BLaER1 (cell line): ENCODE data around the gene HLX.
A peak's percentile ranks its signal among the peaks of the same experiment; 100 is the strongest.

Source experiments
- H3K27ac ChIP-seq: shearing (Covaris generic); formaldehyde crosslinking; 2 replicates; pipeline ENCODE4 v1.8.1; 2022
- H3K27me3 ChIP-seq: shearing (Covaris generic); formaldehyde crosslinking; 2 replicates; pipeline ENCODE4 v1.8.1; 2022
- H3K36me3 ChIP-seq: shearing (Covaris generic); formaldehyde crosslinking; 2 replicates; pipeline ENCODE4 v1.8.1; 2022
- H3K4me1 ChIP-seq: shearing (Covaris generic); formaldehyde crosslinking; 2 replicates; pipeline ENCODE4 v1.8.1; 2022
- H3K4me2 ChIP-seq: shearing (Covaris generic); formaldehyde crosslinking; 2 replicates; pipeline ENCODE4 v1.8.1; 2022
- H3K4me3 ChIP-seq: shearing (Covaris generic); formaldehyde crosslinking; 2 replicates; pipeline ENCODE4 v1.8.1; 2022
- H3K9ac ChIP-seq: shearing (Covaris generic); formaldehyde crosslinking; 2 replicates; pipeline ENCODE4 v1.8.1; 2022
- H3K9me3 ChIP-seq: shearing (Covaris generic); formaldehyde crosslinking; 2 replicates; pipeline ENCODE4 v1.8.1; 2022
- H4K20me1 ChIP-seq: shearing (Covaris generic); formaldehyde crosslinking; 2 replicates; pipeline ENCODE4 v1.8.1; 2022
- Cebpa-rat ChIP-seq: shearing (Covaris generic); IDR thresholded peaks from 2 replicates; pipeline ENCODE4 v1.8.1; 2022

HLX gene

DNA sequence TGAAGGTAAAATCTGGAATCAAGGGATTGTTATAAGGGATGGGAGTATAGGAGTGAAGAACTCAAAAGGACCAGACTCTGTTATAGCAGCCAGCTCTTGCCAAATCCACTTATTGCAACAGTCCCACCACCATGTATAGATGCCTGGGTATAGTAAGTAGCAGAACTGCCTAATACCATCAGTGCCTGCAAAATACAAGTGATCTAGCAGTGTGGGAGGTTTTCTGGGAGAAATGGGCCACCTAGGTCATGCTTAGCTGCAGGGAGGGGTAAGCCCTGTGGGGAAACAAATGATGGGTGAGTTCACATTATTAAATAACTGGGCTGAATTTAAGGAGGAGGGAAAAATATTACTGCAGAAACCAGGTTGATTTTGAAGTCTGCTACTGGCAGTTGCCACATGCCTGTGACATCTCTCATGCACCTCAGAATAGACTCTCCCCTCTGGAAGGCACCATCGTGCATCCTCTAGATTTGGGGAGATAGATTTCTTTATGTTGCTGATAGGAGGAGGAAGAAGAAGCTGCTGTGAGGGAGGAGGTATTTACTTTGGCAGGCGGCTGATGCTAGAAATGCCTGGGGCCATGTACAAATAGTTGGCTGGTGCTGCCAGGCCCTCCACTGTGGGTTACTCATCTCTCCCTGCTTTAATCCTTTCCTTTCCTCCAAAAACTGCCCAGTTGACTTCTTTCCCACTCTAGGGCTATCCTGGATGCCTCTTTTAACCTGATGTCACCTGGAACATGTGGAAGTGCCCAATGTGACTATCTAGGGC lies 27.5 kb downstream of the HLX start:
- Histone ChIP-seq H3K27ac (no peak overlapping the region), H3K36me3 (no peaks in the 10 kb centered on the region), H3K9me3 (no peaks in the 10 kb centered on the region), H3K4me1 (no peaks in the 10 kb centered on the region), H4K20me1 (no peaks in the 10 kb centered on the region), H3K9ac (no peak overlapping the region), H3K4me2 (no peak overlapping the region), H3K27me3 (no peaks in the 10 kb centered on the region), H3K4me3 (no peak overlapping the region)
- TF ChIP-seq Cebpa-rat, result no peak

DNA sequence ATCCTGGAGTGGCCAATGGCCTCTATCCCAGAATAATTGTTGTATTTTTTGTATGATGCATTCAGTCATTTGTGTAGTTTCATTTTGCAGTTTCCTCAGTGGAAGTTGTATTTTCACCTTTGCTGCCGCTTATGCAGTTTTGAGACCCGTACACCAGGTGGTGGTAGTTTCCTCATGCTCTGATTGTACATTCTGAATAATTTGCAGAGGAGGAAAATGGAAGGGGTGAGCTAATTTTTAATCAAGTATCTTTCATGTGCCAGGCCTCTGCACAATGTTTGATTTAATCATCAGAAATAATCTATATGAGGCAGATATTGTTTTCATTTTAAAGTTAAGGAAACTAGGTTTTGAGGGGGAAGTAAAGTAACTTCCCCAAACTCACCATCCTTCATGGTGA lies 29.5 kb downstream of the HLX start:
- Histone ChIP-seq H4K20me1 (no peaks in the 10 kb centered on the region), H3K9me3 (no peaks in the 10 kb centered on the region), H3K4me2 (no peak overlapping the region), H3K4me3 (no peak overlapping the region), H3K27me3 (no peaks in the 10 kb centered on the region), H3K27ac (no peak overlapping the region), H3K9ac (no peak overlapping the region), H3K36me3 (no peaks in the 10 kb centered on the region), H3K4me1 (no peaks in the 10 kb centered on the region)
- no peak for TF ChIP-seq Cebpa-rat

DNA sequence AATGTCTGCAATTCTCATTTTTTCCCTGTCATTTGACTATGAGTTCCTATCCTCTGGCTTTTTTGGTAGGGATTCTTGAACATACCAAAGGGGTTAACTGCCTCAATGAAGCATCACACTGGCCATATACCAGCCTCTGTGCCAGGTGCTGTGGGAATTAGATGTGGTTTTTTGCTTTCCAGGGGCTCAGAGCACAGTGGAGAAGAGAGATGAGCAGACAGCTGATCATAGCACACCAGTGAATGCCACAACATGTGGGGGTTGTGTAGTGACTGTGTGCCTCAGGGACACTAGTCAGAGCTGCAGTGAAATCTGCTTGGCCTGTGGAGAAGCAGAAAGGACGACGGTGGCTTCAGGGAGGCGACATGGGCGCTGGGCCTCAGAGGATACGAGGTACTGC lies 30.8 kb downstream of the HLX start:
- Histone ChIP-seq H3K27me3 (no peaks in the 10 kb centered on the region), H3K4me1 (peaks cover 12% of the 10 kb centered on the region), H3K9ac (no peak overlapping the region), H3K27ac (no peak overlapping the region), H3K36me3 (no peaks in the 10 kb centered on the region), H3K4me3 (no peak overlapping the region), H3K9me3 (no peaks in the 10 kb centered on the region), H3K4me2 (no peak overlapping the region), H4K20me1 (no peaks in the 10 kb centered on the region)
- no peak for TF ChIP-seq Cebpa-rat

DNA sequence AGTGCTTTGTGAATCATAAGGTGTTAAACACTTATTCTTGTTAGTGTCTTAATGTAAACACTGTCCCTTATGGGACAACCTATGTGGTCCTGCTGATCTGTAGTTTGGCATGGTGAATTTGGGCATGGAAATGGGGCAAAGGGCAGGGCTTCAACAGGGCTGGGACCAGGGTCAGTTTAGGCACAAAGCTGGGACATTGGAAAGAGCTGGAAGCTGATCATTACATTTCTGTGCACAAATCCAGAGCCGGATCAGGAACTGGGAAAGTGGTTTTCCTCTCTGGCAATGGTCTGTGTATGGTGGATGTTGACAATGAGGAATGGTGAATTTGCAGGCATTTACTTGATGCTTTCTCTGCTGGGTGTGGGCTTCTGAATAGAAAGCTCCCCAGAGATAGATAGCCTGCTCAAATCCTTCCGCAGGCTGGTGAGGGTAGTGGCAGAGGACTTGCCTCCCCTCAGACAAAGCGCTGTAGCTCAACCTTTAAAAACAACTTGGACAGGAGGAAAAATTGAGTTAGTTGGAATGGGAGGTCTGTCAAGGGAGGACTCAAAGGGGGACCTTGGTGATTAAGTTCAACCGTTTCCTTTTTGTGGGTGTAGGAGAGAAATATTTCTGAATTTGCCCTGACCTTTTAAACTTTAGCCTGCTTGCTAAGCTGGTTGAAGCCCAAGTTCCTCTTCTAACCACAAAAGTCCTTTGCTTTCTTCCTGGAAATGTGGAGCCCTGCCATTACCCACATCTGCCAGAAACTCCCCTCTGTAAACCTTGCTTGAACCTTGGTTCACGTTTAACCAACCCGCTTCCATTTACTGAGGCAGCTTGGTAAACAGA lies 35.3 kb downstream of the HLX start:
- TF ChIP-seq Cebpa-rat, result no peak
- Histone ChIP-seq H3K27ac (0 out of 2 replicates have a peak overlapping the region, but pooled peaks have one; percentile 5), H3K27me3 (no peaks in the 10 kb centered on the region), H3K9ac (no peak overlapping the region), H3K4me2 (peak overlapping the region; percentile 58), H4K20me1 (no peaks in the 10 kb centered on the region), H3K36me3 (no peaks in the 10 kb centered on the region), H3K4me3 (no peak overlapping the region), H3K9me3 (no peaks in the 10 kb centered on the region), H3K4me1 (peaks cover 16% of the 10 kb centered on the region)

DNA sequence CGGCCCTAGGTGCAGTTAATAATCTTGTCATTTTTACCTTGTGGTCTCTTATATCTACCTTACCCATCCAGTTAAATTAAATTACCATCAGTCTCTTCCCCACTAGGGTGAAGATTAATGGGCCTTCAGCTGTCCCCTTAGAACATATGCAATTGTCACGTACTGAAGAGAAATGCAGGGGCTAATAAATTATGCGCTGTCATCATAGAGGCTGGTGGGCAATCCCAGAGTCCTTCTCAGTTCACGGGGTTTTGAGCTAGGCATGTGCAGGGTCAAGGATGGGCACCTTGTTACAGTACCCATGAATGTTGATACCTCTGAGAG lies 35.8 kb downstream of the HLX start:
- Histone ChIP-seq H3K9ac (no peak overlapping the region), H3K27ac (0 out of 2 replicates have a peak overlapping the region, but pooled peaks have one; percentile 5), H3K36me3 (no peaks in the 10 kb centered on the region)

DNA sequence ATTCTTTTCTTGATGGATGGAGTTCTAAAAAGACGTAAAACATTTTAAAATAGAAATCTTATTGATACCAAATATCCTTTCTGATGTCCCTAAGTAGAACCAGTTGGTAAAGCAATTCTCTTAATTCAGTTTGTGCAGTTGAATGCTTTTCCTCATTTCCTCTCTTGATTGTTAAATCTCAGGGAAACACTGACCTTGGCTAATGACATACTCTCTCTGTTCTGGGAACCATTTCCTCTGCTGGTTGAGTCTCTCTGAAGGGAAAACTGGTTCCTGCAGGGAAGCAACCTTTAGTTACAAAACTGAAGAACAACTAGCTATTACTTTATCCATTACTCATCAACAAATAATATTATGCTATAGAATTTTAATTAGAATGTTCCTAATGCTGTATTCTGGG lies 36.7 kb downstream of the HLX start:
- Histone ChIP-seq H3K4me3 (no peak overlapping the region), H3K27me3 (no peaks in the 10 kb centered on the region), H3K4me2 (no peak overlapping the region), H3K36me3 (no peaks in the 10 kb centered on the region), H3K27ac (no peak overlapping the region), H4K20me1 (no peaks in the 10 kb centered on the region), H3K9ac (no peak overlapping the region), H3K4me1 (peaks cover 16% of the 10 kb centered on the region), H3K9me3 (no peaks in the 10 kb centered on the region)
- no peak for TF ChIP-seq Cebpa-rat

More for the DNA sequence above, 35.8 kb downstream of the HLX start:
- Histone ChIP-seq H4K20me1 (no peaks in the 10 kb centered on the region), H3K27me3 (no peaks in the 10 kb centered on the region), H3K4me1 (peaks cover 16% of the 10 kb centered on the region), H3K4me3 (no peak overlapping the region), H3K4me2 (peak overlapping the region; percentile 58), H3K9me3 (no peaks in the 10 kb centered on the region)
- TF ChIP-seq Cebpa-rat, result no peak

DNA sequence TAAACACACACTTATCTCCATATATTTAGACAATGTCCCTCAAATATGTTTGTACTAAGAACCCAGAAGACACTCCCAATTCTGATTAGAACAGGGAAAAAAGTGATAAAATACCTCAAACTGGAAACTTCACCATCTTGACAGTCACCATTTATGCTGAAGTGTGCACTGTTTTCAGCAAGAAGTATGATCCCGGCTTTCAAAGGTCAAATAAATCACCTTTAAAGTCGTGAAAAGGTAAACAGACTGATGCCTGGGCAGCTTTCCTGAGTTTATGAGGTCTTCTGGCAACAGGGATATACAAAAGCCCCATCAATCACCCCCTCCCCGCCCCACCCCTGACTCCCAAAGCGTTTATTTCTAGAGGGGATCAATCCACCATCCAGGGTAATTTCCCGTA lies 37.9 kb downstream of the HLX start:
- TF ChIP-seq Cebpa-rat, result no peak
- Histone ChIP-seq H3K27me3 (no peaks in the 10 kb centered on the region), H3K9ac (no peak overlapping the region), H3K4me3 (no peak overlapping the region), H3K4me2 (no peak overlapping the region), H3K27ac (no peak overlapping the region), H3K4me1 (peaks cover 22% of the 10 kb centered on the region), H3K36me3 (no peaks in the 10 kb centered on the region), H4K20me1 (no peaks in the 10 kb centered on the region), H3K9me3 (no peaks in the 10 kb centered on the region)

DNA sequence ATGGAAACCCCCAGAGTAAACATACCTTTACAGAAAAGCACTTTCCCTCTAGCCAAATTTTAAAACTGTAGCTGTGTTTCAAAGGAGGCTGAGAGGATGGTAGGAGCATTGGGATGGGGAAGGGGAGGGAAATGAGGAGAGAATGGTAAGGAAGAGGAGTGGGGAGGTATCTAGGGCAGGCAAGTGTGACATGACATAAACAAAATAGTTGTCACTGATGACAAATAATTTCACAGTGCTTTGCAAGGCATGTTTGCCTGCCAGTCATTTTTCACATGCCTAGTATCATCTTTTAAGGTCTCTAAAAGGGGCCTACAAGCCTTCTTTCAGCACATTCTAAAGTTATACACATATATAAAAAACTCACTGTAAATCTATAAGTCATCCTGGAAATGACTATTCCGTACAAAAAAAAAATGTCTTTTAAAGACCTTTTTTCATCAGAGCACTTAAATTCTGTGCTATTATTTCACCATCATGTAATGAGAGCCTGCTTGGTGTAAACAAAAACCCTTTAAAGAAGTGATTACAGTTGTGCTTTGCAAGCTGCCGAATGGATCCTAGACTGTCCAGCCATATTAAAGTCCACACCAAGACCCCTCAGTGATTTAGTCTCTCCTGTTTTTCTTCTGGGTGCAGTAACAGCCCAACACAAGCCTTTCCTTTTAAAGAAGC lies 38.4 kb downstream of the HLX start:
- H3K36me3 ChIP-seq, result no peaks in the 10 kb centered on the region
- peaks cover 28% of the 10 kb centered on the region for H3K4me1 ChIP-seq
- no peak overlapping the region for H3K4me3 ChIP-seq
- no peak overlapping the region for H3K9ac ChIP-seq
- no peak overlapping the region for H3K27ac ChIP-seq
- no peaks in the 10 kb centered on the region for H3K27me3 ChIP-seq
- no peaks in the 10 kb centered on the region for H3K9me3 ChIP-seq
- TF ChIP-seq Cebpa-rat, result no peak
- no peaks in the 10 kb centered on the region for H4K20me1 ChIP-seq
- no peak overlapping the region for H3K4me2 ChIP-seq

DNA sequence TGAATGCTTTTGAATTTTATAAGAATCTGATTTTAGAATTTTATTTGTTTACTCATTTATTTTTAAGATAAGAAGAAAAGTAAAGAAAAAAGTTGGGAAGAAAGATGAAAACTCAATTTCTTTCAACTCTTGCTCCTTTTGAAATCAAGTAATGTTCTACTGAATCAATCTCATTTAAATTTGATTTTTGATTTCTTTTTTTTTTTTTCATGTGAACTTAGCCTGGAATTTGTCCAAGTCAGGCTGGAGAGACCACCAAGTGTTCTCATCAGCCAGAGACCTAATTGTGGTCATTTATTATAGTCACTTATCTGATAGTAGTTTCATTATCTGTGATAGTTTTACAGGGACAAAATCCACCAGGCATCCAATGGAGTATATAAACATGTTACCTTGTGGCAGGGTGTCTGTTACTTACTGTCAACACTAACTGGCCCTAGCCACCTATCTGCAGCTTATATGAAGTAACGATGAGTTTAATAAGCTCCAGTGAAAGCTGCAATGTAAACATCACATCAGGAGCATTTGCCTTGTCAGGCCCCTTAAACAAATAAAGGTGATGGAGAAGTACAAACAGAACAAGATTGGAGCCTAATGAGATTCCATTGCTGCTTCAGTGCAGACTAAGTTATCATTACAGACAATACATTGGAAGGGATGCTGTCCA lies 39.2 kb downstream of the HLX start:
- Histone ChIP-seq H3K9me3 (no peaks in the 10 kb centered on the region), H3K27me3 (no peaks in the 10 kb centered on the region), H4K20me1 (no peaks in the 10 kb centered on the region), H3K4me3 (no peak overlapping the region), H3K4me2 (no peak overlapping the region), H3K9ac (no peak overlapping the region), H3K27ac (no peak overlapping the region), H3K36me3 (no peaks in the 10 kb centered on the region), H3K4me1 (peaks cover 33% of the 10 kb centered on the region)
- no peak for TF ChIP-seq Cebpa-rat
